GM18870 (cell line): ENCODE measurements around the gene APOC1.

Source experiments
- ATAC-seq: cut with Tn5 transposase; IDR thresholded peaks from one replicate; pipeline ENCODE4 v1.9.1; 2021; ENCODE audit warnings: moderate library complexity; ENCODE audit not compliant: unreplicated experiment

The APOC1 gene

GRCh38 chr19:44955505-44956439 is 41.4 kb downstream of the APOC1 start:
- ATAC-seq: no peak

GRCh38 chr19:44957526-44957925 is 43.1 kb downstream of the APOC1 start:
- ATAC-seq: no peak

GRCh38 chr19:44958090-44958489 is 43.7 kb downstream of the APOC1 start:
- no peak for ATAC-seq

GRCh38 chr19:44959691-44960090 is 45.3 kb downstream of the APOC1 start:
- no peak for ATAC-seq

DNA sequence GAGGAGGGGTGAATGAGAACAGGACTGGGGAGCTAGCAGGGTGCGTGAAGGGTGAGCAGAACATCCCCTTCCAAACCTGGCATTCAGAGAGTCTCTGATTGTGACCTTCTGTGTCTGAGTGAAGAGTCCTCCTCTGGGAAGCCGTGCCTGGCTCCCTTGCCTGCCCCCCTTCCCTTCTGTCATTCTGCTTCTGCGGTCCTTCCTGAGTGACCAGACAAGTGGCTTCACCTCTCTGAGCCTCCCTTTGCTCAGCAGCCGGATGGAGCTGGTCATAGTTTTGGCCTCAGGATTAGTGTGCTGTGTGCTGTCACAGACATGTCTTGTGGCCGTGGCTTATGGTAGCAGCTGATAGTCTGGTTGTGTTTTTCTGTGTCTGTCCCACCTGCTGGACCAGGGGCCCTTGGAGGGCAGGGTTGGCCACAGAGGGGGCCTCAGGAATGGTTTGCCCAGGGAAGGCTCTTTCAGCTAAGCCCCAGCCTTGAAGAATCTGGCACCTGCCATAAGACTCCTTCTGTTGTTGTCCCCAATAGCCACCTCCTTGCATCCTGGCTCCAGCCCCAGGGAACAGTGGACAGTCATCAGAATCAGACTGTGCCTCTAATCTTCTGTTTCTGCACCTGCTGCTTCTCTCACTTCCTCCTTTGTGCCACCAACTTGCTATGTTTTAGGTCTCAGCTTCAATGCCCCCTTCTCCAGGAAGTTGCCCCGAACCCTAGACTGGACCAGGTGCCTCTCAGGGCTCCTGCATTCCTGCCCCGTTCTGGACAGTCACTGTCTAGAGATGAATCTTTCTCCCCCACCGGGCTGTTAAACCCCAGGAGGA is 46.7 kb downstream of the APOC1 start:
- ATAC-seq: no peak

DNA sequence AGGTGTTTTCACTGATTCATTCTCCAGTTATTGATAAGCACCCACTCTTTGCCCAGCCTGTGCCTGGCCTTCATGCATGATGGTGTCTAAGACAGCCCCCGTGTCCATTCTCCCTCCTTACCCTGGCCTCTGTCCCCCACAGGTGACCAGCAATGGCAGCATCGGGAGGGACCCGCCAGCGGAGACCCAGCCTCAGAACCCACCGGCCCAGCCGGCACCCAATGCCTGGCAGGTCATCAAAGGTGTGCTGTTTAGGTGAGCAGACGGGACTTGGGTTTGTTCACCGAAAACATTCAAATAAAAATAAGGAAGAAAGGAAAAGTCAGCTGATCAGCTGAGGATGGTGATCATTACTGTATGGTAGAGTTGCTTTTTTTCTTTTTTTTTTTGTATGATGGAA is 47.4 kb downstream of the APOC1 start:
- no peak for ATAC-seq

DNA sequence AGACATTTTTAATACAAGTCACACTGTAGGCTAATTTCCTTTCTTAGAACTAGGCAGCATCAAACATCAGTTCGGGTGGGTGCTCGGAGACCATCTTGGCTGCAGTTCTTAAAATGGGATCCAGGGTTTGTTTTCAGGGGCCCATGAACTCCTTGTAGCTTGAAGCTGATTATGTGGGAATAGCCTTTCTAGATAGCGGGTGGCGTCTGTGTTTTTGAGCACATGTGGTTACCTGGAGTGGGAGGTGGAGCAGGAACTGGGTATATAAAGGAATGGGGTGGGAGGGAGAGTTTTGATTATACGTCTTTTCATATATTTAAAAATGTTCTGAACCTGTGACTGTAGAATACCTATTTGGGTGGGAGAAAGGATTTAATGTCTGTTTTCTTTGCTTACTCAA is 53.7 kb downstream of the APOC1 start:
- ATAC-seq: no peak

DNA sequence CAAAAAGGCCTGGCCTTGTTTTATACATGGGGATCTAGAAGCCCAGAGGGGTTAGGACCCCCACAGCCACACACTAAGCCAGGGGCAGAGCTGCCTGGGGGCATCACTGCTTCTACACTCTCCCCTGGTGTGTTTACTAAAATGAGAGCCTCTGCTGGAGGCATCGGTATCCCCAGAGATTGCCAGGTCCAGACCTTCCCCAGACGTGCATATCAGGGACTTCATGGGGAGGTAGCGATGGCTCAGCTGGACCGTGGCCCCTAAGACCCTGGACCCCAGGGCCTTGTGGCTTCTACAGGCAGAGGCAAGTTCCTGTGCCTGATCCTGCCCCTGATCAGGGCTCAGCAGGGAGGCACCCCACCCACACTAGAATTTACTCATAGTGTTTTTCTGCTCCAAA is 54.3 kb downstream of the APOC1 start:
- ATAC-seq: no peak
